K562 (cell line): ENCODE measurements around the gene CDC45. TPM values are rescaled to one million over a fixed set of nuclear protein-coding genes. Genes with fewer than 3 reads are reported as not detected.
A peak's percentile ranks its signal among the peaks of the same experiment; 100 is the strongest.

ENCODE experiments used
- ARHGAP35 ChIP-seq: fragments of 450-650 bp; IDR thresholded peaks from 2 replicates; pipeline ENCODE4 v1.6.1; 2018; ENCODE audit not compliant: partially characterized antibody
- BMI1 ChIP-seq: fragments of 150-350 bp; IDR thresholded peaks from 2 replicates; pipeline ENCODE4 v1.6.1; 2014; ENCODE audit warnings: low read length
- GABPB2 ChIP-seq: fragments of 250-450 bp; sonication (Bioruptor Pico); conservative IDR thresholded peaks from 2 replicates; pipeline ENCODE4 v1.5.1; 2021; ENCODE audit warnings: mild to moderate bottlenecking
- LARP7 ChIP-seq: fragments of 450-650 bp; IDR thresholded peaks from 2 replicates; pipeline ENCODE4 v1.6.1; 2016
- NFATC3 ChIP-seq: fragments of 450-650 bp; IDR thresholded peaks from 2 replicates; pipeline ENCODE4 v1.6.1; 2017; ENCODE audit warnings: mild to moderate bottlenecking
- NFIC ChIP-seq: fragments of 450-650 bp; IDR thresholded peaks from 2 replicates; pipeline ENCODE4 v1.6.1; 2017; ENCODE audit warnings: mild to moderate bottlenecking, inconsistent platforms
- OTX1 ChIP-seq: fragments of 450-650 bp; formaldehyde crosslinking; IDR thresholded peaks from 2 replicates; pipeline ENCODE4 v1.4.0; 2022; ENCODE audit warnings: mild to moderate bottlenecking
- POLR2A ChIP-seq: fragments of 450-650 bp; conservative IDR thresholded peaks from 2 replicates; pipeline ENCODE4 v1.6.1; 2016
- RAD51 ChIP-seq: fragments of 450-650 bp; IDR thresholded peaks from 2 replicates; pipeline ENCODE4 v1.7.1; 2016; ENCODE audit warnings: low read depth, mild to moderate bottlenecking, borderline replicate concordance
- RB1 ChIP-seq: fragments of 450-650 bp; IDR thresholded peaks from 2 replicates; pipeline ENCODE4 v1.6.1; 2017; ENCODE audit warnings: low read depth, mild to moderate bottlenecking
- SAFB2 ChIP-seq: fragments of 200-400 bp; formaldehyde crosslinking; IDR thresholded peaks from 2 replicates; pipeline ENCODE4 v1.6.1; 2018; ENCODE audit warnings: borderline replicate concordance, low read length, low read depth, moderate library complexity; ENCODE audit not compliant: severe bottlenecking
- SLC30A9 ChIP-seq: fragments of 250-450 bp; sonication (Bioruptor Pico); IDR thresholded peaks from 2 replicates; pipeline ENCODE4 v1.8.0; 2022; ENCODE audit warnings: mild to moderate bottlenecking, moderate library complexity
- SMARCA5 ChIP-seq: fragments of 450-650 bp; IDR thresholded peaks from 2 replicates; pipeline ENCODE4 v1.6.1; 2016
- TEAD4 ChIP-seq, 2 experiments: sonication (generic) in 1 of 2; formaldehyde crosslinking in 1 of 2; IDR thresholded peaks; 2 replicates each; pipeline versions ENCODE4 v1.6.1 to v1.8.0; 2012 to 2022; ENCODE audit warnings: borderline replicate concordance in 1 of 2, inconsistent platforms in 1 of 2, low read length in 1 of 2, mild to moderate bottlenecking in 1 of 2, missing genetic modification reagents in 1 of 2
- ZNF274 ChIP-seq: IDR thresholded peaks from 2 replicates; pipeline ENCODE4 v1.6.1; 2011; ENCODE audit warnings: low read depth, mild to moderate bottlenecking, low read length, moderate library complexity, borderline replicate concordance
- ZNF395 ChIP-seq: fragments of 200-800 bp; sonication (Bioruptor generic); IDR thresholded peaks from 2 replicates; pipeline ENCODE4 v1.6.1; 2017; ENCODE audit warnings: missing genetic modification characterization, missing compliant biosample characterization
- ZNF407 ChIP-seq: fragments of 450-650 bp; IDR thresholded peaks from 2 replicates; pipeline ENCODE4 v1.6.1; 2016; ENCODE audit warnings: low read depth
- ZNF717 ChIP-seq: fragments of 250-450 bp; sonication (Bioruptor Pico); IDR thresholded peaks from 2 replicates; pipeline ENCODE4 v1.5.0; 2021
- polyA plus RNA-seq, 8 experiments: library from polyadenylated mRNA; depleted of rRNA in 4 of 8; stranded (reverse) in 5 of 8; unstranded in 3 of 8; fragments of >200 nt; fragmentation: Nextera tagmentation in 2 of 8; fragmentation: Illumina TruSeq in 1 of 8; extraction: Ambion mirVana in 2 of 8; extraction: Trizol in 1 of 8; gene quantifications; 2 replicates each; pipeline versions ENCODE4 v1.2.1 to v1.2.3, GENCODE V29; 2011 to 2014; ENCODE audit warnings: inconsistent platforms in 1 of 8, missing spikeins in 1 of 8
- total RNA-seq, 7 experiments: library from RNA; depleted of rRNA in 6 of 7; stranded (reverse); fragments of >200 nt in 6 of 7; fragmentation: Illumina TruSeq in 2 of 7; extraction: Trizol in 2 of 7; gene quantifications; 2 replicates each; pipeline versions ENCODE4 v1.2.1 to v1.2.3, GENCODE V29; 2011 to 2021; ENCODE audit warnings: low replicate concordance in 1 of 7
- TF ChIP-seq, protein P1 (sequence below): fragments of 450-650 bp; IDR thresholded peaks from 2 replicates; pipeline ENCODE4 v1.6.1; 2014; ENCODE audit warnings: low read depth, mild to moderate bottlenecking, moderate library complexity, borderline replicate concordance

CDC45 gene
- total and polyA plus RNA-seq, 9 of the 15 experiments (the other 6 are each of a cell fraction or from before 2014, with no cell fraction given) = 251 to 580 (median 410) TPM

DNA sequence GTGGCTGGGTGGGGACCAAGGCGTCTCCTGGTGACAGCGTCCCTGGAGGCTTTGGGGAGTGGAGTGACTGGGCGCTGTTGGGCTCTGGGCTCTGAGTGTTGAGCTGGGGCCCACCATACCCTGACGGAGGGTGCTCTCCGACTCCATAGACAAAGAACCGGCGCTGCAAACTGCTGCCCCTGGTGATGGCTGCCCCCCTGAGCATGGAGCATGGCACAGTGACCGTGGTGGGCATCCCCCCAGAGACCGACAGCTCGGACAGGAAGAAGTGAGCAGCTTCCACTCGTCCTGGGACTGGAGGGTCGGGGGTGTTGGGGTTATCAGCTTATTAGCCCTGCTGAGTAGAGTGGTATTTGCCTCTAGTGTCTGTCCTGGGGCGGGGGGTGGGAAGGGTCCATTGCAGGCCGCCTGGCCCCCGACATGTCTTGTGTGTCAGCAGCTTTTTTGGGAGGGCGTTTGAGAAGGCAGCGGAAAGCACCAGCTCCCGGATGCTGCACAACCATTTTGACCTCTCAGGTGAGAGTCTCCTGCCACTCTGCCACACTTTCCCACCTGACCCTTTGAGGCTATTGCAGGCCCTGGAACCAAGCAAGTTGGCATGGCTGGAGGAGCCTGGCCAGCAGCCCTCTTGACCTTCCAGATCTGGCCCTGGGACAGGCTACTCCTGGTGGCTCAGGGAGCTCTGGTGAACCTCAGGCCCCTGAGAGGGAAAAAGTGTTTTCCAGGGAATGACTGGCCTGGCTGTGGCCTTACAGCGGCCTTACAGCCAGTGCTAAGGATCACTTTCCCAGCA lies 36.9 kb downstream of the CDC45 start (continued):
- TF ChIP-seq SLC30A9 (no peak), ZNF274 (no peak), ZNF395 (CRISPR knock-in tag) (no peak), RAD51 (no peak), NFIC (no peak), ZNF407 (no peak), NFATC3 (no peak), OTX1 (CRISPR knock-in tag) (no peak), SAFB2 (no peak), BMI1 (no peak), POLR2A (peak; percentile 22; the same call in 1 of the 2 replicates), SMARCA5 (no peak), RB1 (no peak), ZNF717 (no peak), TEAD4 (IDR thresholded peaks at IDR 0.05; ENCODE audit: low read length) (no peak), TEAD4 (CRISPR knock-in tag; IDR thresholded peaks at IDR 0.05; ENCODE audit: borderline replicate concordance) (peak; percentile 74), LARP7 (no peak), ARHGAP35 (no peak), GABPB2 (CRISPR knock-in tag) (no peak)
- TF ChIP-seq, protein P1, sequence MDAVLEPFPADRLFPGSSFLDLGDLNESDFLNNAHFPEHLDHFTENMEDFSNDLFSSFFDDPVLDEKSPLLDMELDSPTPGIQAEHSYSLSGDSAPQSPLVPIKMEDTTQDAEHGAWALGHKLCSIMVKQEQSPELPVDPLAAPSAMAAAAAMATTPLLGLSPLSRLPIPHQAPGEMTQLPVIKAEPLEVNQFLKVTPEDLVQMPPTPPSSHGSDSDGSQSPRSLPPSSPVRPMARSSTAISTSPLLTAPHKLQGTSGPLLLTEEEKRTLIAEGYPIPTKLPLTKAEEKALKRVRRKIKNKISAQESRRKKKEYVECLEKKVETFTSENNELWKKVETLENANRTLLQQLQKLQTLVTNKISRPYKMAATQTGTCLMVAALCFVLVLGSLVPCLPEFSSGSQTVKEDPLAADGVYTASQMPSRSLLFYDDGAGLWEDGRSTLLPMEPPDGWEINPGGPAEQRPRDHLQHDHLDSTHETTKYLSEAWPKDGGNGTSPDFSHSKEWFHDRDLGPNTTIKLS = no peak
